DMS53 (cell line): ENCODE data around the gene GSAP.
A peak's percentile ranks its signal among the peaks of the same experiment; 100 is the strongest.

Source experiments
- DNase-seq: peaks from one replicate; lab custom pipeline; 2025; lab: John Stamatoyannopoulos, UW

The GSAP gene

DNA sequence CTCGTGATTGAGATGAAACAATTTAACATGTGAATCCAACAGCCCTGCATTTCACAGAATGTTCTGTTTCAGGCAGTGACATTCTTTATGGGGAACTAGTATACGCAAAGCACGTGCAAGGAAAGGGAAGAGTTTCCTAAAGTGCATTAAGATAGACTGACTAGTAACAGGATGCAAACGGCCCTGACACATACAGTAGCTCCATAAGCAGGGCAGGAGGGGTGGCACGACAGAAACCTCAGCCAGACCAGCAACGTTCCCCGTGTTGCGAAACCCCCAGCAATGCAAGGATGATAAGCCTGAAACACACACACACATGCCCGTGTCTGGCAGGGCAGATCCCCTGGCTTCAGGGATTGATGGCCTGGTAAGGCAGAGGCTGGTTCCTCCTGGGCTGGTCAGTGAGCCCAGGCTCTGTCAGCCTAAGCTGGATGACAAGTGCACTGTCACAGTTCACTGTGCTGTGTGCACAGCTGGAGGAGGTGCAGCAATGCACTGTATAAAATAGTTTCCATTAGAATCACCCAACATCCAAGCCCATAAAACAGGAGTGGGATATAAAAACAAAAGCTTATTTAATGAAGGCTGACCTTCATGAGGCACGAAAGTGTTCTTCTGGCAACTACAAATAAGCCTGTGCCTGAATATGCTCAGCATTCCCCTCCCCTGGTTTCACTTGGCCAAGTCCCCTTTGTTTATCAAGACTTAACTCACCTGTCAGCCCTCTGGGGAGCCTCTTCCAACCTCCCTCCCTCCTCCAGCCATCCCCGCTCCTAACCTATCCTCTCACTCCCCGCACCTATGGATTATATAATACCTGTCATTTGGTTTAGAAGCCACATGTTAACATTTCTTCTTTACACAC lies 88.8 kb downstream of the GSAP start:
- peak; percentile 59 for DNase-seq

DNA sequence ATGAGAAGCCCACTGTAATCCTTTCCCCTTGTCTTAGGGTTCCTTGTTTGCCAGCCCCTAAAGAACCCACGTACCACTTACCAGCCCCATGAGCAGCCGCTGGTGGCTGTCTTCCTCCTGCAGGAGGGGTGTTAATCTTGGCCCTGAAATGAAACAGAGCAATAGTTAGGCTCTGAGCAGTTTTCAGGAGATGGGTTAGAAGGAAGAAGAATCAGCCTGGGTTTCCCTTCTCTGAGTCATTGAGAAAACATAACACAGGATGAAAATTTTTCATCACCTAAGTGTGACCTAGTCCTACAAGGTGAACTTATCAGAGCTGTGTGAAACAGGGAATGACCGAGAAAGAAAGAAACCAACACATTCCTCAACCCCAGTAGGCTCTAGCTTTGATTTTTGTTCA lies 90.0 kb downstream of the GSAP start:
- peak; percentile 22 for DNase-seq

DNA sequence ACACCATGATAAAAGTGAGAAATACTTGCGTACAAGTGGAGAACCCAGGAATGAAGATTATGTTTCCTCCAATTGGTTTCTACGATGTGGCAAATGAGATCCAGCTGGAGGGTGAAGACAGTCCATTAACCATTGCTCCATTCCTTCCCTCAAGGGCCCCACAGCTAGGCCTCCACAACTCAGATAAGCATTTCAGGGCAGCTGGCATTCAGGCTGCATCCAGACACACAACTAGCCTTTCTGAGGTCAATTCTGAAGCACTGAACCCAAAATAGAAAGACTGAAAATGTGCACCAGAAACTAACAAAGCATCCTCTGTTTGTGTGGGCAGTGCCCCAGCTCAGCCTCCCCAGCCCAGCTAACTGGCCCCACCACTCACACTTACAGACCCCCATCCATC lies 94.8 kb downstream of the GSAP start:
- no peak for DNase-seq

DNA sequence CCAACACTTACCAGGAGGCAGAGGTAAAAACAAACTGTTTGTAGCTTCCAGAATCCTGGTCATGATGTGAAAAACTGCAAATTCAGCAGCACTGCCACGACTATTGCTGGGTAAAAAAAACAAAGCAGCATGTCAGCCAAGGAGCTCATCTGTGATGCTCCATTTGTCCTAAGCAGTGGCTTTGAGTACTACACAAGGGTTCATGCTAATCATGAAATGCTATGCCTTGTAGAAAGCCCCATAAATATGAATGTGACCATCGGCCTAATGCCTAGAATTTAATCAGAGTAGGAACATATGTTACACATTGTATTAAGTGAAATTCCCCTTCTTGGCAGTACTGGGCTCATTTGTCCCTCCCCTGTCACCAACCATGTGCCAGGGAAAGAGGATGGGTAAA lies 95.4 kb downstream of the GSAP start:
- no peak for DNase-seq

GRCh38 chr7:77320137-77320536 lies 96.0 kb downstream of the GSAP start:
- DNase-seq = no peak

DNA sequence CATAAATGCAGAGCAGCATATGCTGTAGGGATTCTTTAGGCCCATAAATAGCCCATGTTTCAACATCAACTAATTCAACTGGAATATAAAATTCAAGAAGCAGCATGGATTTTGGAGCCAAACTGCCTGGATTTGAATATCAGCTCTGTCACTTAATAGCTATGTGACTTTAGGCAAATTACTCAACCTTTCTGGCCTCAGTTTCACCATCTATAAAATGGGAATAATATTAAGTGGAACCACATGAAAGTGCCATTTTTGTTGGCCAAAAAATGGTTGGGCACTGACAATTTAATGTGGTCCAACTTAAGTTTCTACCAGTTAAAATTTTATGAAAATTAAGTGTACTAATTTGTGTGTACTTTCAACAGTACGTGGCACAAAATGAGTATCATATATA lies 98.1 kb downstream of the GSAP start:
- no peak for DNase-seq

DNA sequence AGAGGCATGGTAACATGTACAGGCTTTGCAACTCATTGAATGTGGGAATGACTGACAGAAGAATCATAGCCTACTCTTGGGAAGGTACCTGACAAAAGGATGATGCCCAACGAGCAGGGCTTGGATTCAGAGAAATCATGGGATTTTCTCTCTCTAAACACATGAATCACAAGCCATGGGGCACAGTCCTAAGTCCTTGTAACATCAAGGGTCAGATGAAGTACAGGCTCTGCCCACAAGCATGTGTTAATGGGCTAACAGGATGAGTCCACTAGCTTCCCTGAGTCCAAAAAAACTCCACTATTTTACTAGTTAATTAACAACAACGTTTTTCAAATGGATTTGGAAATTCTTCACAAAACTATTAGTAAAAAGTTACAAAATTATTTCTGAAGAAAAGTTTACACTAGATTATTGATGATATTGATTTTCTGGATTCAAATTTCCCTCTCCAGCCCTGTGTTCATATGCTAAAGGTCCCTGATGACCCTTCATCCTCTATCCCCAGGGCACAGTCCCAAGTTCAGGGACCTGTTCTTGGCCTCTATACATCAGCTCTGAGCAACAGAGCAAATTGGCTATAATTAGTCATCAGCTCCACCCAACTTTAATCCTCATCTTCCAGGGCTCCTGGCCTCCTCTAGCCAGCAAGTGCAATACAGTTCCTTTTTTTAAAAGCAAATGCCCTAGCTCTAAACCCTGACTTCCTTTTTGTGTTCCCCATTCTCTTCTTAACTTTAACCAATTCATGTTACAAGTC lies 99.8 kb downstream of the GSAP start:
- DNase-seq = no peak

DNA sequence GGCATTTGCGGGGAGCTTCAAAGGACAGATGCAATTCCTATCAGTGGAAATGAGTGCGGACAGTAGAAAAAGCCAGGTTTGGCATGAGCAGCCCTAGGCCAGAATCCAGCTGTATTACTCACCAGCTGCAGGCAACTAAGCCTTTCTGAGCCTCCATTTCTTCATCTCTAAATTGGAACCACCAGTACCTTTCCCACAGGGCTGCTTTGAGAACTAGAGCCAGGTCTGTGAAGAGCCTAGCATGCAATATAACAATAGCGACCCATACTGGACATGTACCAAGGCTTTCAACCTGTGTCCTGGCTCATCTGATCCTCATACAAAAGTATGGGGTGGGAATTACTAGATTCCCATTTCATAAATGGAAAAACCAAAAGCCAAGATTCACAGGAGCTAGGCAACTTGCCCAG lies 101.0 kb downstream of the GSAP start:
- DNase-seq = no peak

DNA sequence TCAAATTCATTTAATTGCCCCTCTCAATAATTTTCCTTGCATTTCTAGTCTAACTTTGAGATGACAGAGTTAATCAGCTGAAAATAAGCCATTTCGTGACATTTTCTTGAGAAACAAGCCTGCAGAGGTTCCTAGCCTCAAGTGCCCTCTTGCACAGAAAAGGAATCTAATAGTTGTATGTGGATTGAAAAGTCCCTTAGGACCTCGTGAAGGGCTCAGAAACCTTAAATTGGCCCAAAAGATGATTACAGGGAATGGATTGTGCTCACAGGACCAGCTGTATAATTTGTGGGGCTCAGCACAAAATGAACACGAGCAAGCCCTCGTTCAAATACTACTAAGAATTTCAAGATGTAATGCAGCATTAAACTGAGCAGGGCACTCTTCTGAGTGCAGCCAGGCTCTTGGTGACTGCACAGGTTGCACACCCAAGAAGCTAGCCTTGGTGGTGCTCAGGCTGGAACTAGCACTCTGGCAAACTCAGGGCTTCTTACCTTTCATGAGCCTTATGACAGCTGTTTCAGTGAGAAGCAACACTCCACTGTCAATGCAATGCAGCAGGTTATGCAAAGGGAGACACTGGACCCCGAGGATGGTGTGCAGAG lies 102.2 kb downstream of the GSAP start:
- no peak for DNase-seq

- DNase-seq = no peak
These were observed 103.1 kb downstream of the GSAP start for GRCh38 chr7:77313085-77313484.

DNA sequence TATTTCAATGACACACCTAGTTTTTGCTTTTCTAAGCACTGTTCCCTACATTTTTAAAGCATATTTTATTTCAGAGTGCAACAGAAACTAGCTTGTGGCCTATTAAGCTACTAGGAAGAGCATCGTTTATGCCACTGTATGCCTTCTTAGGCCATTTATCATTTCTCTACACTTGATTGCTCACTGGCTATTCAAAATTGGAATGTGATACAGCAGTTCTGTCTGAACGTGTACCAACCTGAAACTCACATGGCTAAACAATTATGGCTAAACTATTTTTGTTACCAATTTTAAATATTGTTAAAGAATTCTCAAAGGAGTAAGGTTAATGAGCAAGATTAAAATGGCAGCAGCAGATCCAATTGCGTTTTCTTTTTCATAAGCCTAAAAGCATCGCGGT lies 105.2 kb downstream of the GSAP start:
- DNase-seq = no peak

- DNase-seq = no peak
These were observed 106.4 kb downstream of the GSAP start for GRCh38 chr7:77309714-77310220.

DNA sequence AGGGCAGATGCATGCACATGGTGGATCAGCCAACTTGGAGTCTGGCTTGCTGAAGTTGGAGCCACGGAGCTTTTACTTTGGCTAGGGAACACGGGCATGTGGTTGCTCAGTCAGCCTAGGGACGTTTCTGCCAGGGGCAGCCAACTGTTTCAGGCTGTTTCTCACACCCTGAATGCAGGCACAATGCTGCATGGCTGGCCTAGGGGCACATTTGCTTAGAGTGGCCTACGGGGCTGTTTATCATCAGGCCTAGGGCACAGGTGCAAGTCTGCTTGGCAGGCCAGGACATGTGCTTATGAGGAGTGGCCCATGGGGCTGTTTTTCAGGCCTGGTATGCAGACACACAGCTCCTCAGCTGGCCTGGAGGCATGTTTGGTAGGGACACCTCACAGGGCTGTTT lies 107.4 kb downstream of the GSAP start:
- DNase-seq = no peak

DNA sequence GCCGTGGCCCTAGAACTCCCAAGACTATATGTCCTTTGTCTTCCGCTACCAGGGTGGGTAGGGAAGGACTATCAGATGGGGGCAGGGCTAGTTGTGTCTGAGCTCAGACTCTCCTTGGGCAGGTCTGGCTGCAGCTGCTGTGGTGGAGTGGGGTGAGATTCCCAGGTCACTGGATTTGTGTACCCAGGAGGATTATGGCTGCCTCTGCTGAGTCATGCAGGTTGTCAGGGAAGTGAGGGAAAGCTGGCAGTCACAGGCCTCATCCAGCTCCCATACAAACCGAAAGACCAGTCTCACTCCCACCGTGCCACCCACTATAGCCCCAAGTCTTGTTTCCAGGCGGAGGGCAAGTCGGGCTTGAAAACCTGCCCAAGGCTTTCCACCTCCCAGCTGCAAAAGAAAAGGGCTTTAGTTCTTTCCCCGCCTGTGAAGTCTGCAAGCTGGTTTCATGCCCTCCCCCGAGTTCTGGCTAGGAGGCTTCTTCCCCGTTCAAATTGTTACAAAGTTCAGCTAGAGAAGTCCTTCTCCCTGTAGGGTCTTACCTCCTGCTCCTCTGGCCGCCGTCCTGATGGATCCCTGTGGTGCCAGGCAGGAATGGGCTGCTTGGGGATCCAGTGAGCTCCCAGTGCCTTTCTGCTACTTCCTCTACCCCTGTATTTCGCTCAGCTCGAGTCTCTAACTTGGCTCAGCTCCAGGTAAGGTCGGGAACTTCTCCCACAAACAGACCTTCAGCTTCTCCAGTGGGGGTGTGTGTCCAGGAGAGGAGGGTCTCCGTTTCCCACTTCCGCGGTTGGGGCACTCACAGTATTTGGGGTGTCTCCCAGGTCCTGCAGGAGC lies 109.7 kb downstream of the GSAP start:
- DNase-seq = peak; percentile 95

DNA sequence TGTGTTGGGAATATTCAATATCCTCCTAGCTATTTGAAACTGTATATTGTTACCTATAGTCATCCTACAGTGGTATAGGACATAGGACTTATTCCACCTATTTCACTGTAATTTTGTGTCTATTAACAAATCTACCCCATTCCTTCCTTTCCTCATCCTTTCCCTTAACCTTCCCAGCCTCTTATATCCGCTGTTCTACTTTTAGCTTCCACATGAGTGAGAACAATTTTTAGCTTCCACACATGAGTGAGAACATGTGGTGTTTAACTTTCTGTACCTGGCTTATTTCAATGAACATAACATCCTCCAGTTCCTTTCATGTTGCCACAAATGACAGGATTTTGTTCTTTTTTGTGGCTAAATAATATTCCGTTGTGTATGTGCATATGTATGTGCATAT lies 120.6 kb downstream of the GSAP start:
- no peak for DNase-seq

DNA sequence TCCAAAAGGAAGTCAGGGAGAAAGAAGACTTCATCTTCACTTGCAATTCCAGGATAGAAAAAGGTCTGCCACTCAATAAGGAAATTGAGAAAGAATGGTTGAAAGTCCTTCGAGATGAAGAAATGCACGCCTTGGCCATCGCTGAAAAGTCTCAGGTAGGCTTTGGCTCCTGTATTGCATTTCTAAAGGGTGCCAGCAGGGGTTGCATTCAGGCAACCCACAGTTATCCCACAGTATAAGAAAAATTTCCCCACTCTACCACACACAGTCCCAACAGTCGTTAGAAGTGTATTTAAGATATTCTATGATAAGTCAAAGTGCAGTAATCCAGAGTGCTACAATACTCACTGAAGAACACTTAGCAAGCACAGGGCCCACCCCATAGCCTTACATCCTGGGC lies 123.1 kb downstream of the GSAP start:
- peak; percentile 15 for DNase-seq

DNA sequence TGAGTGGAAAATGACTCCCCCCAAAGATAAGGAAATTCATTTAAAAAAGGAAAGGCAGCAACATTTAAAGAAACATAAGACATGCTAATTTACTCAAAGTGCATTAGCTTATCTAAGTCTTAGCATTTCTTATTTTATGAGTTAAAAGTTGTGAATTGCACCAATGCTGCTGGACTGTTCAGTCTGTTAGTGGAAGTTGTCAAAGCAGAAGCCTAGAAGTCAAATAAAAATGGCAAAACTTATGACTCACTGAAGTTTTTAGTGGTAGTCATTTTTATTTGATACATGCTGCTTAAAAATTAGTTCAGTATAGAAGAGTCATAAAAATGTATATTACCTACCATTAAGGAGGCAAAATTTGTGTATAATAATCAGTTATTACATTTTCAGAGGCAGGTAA lies 125.7 kb downstream of the GSAP start:
- no peak for DNase-seq

DNA sequence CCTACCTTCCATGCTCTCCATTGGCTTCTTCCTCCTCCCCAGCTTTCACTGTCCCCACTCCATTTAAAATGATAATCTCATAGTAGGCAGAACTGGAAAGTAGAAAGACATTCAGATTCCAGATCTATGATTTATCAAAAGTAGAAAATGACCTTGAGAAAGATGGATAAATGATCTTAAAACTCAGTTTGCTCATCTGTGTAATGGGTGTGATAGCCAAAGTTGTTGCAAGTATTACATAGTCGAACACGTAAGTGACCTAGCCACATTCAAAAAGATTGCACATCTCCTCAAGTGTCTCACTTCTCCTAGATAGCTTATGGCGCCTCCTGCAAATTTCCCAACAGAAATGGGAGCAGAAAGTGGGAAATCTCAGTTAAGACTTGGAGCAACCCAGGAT lies 126.8 kb downstream of the GSAP start:
- no peak for DNase-seq

- DNase-seq = peak; percentile 71
These were observed 127.4 kb downstream of the GSAP start for GRCh38 chr7:77288676-77289320.

DNA sequence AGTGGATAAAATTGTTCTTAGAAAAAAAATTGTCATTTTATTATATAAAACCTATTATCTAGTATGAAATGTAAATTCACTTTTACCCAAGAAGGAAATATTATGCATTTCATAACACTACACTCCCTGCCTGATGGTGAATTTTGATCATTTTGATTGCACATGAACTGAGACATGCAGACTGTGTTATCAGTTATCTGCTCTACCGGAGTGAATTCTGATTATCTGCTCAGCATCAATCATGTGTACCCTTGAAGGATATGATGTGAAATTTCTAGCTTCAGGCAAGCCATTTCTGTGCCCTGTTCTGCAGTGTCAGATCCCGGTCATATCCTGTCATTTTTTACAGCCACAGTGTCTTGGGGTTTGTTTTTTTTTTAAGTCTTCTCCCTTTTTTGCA lies 131.5 kb downstream of the GSAP start:
- DNase-seq = no peak

DNA sequence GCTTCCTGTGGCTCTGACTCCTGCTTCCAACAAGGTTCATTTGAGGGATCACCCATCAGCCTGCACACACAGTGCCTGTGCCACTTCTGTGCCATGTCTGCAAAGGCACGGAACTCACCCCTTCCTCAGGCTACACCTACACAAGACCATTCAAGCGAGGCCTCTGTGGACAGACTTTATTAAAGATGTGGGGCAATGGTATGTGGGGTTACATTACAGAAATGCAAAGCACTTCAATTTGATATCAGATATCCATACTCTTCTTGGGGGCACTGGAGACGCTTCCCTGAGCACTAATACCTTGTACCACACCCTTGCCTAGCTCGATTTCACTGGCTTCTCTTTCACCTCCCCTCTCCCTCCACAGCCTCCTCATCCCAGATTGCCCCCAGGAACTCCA lies 132.1 kb downstream of the GSAP start:
- no peak for DNase-seq
